Subcutaneous abdominal adipose tissue (tissue), 5 donors: ENCODE measurements around the gene UBA5.
A peak's percentile ranks its signal among the peaks of the same experiment; 100 is the strongest.
"Not testable (repeated sequence)": the region's sequence is repeated elsewhere in the genome, so short reads cannot be mapped to it uniquely, and the experiment has no call there.

Experiments
- H3K27ac ChIP-seq: one replicate; pipeline ENCODE4 v1.7.0; 2013; ENCODE audit warnings: low read depth, mild to moderate bottlenecking, inconsistent platforms, low read length, moderate library complexity
- H3K27me3 ChIP-seq, 5 donors: one replicate each; pipeline ENCODE4 v1.7.0; 2013; ENCODE audit warnings: low read length in 5 of 5, inconsistent platforms in 1 of 5; ENCODE audit not compliant: control insufficient read depth in 5 of 5, insufficient read depth in 4 of 5
- H3K36me3 ChIP-seq, 5 donors: one replicate each; pipeline ENCODE4 v1.7.0; 2013; ENCODE audit warnings: low read length in 5 of 5; ENCODE audit not compliant: control insufficient read depth in 5 of 5, insufficient read depth in 5 of 5
- H3K4me1 ChIP-seq, 5 donors: one replicate each; pipeline ENCODE4 v1.7.0; 2013; ENCODE audit warnings: low read length in 5 of 5, mild to moderate bottlenecking in 3 of 5, moderate library complexity in 1 of 5; ENCODE audit not compliant: control insufficient read depth in 5 of 5, insufficient read depth in 5 of 5
- H3K4me3 ChIP-seq, 5 donors: one replicate each; pipeline ENCODE4 v1.7.0; 2013; ENCODE audit warnings: low read length in 5 of 5, low read depth in 1 of 5
- H3K9ac ChIP-seq, 5 donors: one replicate each; pipeline ENCODE4 v1.7.0; 2013; ENCODE audit warnings: low read length in 5 of 5, mild to moderate bottlenecking in 4 of 5, moderate library complexity in 3 of 5
- H3K9me3 ChIP-seq, 5 donors: one replicate each; pipeline ENCODE4 v1.7.0; 2013; ENCODE audit warnings: low read length in 5 of 5; ENCODE audit not compliant: control insufficient read depth in 5 of 5
- donor health status: healthy.
- donor health status: healthy.
- donor health status: healthy.
- donor health status: healthy.
- donor health status: healthy.

UBA5 gene

GRCh38 chr3:132660052-132660810 is at the start of gene UBA5:
Gene UBA5 (plus strand): TSS chr3:132660329. CDS start chr3:132660538, 209 bp downstream.
- H3K9me3 ChIP-seq, result no peaks in the 10 kb centered on the region
- H3K27ac ChIP-seq, result peak within 1 kb of the TSS; percentile 92
- no peaks in the 10 kb centered on the region for H3K27me3 ChIP-seq
- peaks cover 3 to 49% (median 37%) of the 10 kb centered on the region in 5 donors for H3K4me1 ChIP-seq
- H3K9ac ChIP-seq, result peak within 1 kb of the TSS; percentile 82 to 93 (median 89)
- no peaks in the 10 kb centered on the region for H3K36me3 ChIP-seq
- H3K4me3 ChIP-seq, result peak within 1 kb of the TSS; percentile 77 to 97 (median 92)

- H3K36me3 ChIP-seq, result peaks cover 0 to 15% (median 12%) of the 10 kb centered on the region in 5 donors
- not testable (repeated sequence) for H3K4me1 ChIP-seq, H3K27me3 ChIP-seq
Measured at GRCh38 chr3:132615301-132615700, 44.8 kb upstream of the UBA5 start.

GRCh38 chr3:132615881-132616280 is 44.2 kb upstream of the UBA5 start:
- Histone ChIP-seq H3K27ac (no peak overlapping the region), H3K9ac (no peak overlapping the region), H3K36me3 (peaks cover 0 to 19% (median 12%) of the 10 kb centered on the region in 5 donors), H3K9me3 (peaks cover 0 to 3% (median 0%) of the 10 kb centered on the region in 5 donors), H3K27me3 (no peaks in the 10 kb centered on the region), H3K4me1 (no peaks in the 10 kb centered on the region), H3K4me3 (no peak overlapping the region)

More at GRCh38 chr3:132615301-132615700, 44.8 kb upstream of the UBA5 start:
- H3K4me3 ChIP-seq, H3K9me3 ChIP-seq, H3K27ac ChIP-seq, H3K9ac ChIP-seq: not testable (repeated sequence)

- H3K4me1 ChIP-seq, result no peaks in the 10 kb centered on the region
- peaks cover 0 to 24% (median 18%) of the 10 kb centered on the region in 5 donors for H3K36me3 ChIP-seq
- peaks cover 0 to 8% (median 0%) of the 10 kb centered on the region in 5 donors for H3K9me3 ChIP-seq
- H3K27me3 ChIP-seq, result no peaks in the 10 kb centered on the region
- no peak overlapping the region for H3K27ac ChIP-seq
- no peak overlapping the region for H3K4me3 ChIP-seq
- no peak overlapping the region for H3K9ac ChIP-seq
Measured at GRCh38 chr3:132616780-132617179, 43.3 kb upstream of the UBA5 start.

GRCh38 chr3:132622148-132622547 is 38.0 kb upstream of the UBA5 start:
- Histone ChIP-seq H3K36me3 (peaks cover 13 to 27% (median 24%) of the 10 kb centered on the region in 5 donors), H3K9ac (no peak overlapping the region), H3K4me3 (no peak overlapping the region), H3K27me3 (no peaks in the 10 kb centered on the region), H3K27ac (no peak overlapping the region), H3K4me1 (peaks cover 0 to 6% (median 0%) of the 10 kb centered on the region in 5 donors), H3K9me3 (peaks cover 0 to 8% (median 0%) of the 10 kb centered on the region in 5 donors)

- H3K9ac ChIP-seq, result no peak overlapping the region
- H3K4me1 ChIP-seq, result peaks cover 0 to 6% (median 0%) of the 10 kb centered on the region in 5 donors
- peaks cover 16 to 32% (median 25%) of the 10 kb centered on the region in 5 donors for H3K36me3 ChIP-seq
- H3K9me3 ChIP-seq, result peaks cover 0 to 8% (median 0%) of the 10 kb centered on the region in 5 donors
- no peak overlapping the region for H3K27ac ChIP-seq
- H3K4me3 ChIP-seq, result no peak overlapping the region
- no peaks in the 10 kb centered on the region for H3K27me3 ChIP-seq
Measured at GRCh38 chr3:132622761-132623160, 37.4 kb upstream of the UBA5 start.

- H3K4me3 ChIP-seq, result no peak overlapping the region
- H3K4me1 ChIP-seq, result peaks cover 0 to 11% (median 6%) of the 10 kb centered on the region in 5 donors
- H3K27me3 ChIP-seq, result no peaks in the 10 kb centered on the region
- peaks cover 0 to 8% (median 0%) of the 10 kb centered on the region in 5 donors for H3K9me3 ChIP-seq
- peaks cover 16 to 37% (median 26%) of the 10 kb centered on the region in 5 donors for H3K36me3 ChIP-seq
- no peak overlapping the region for H3K9ac ChIP-seq
- no peak overlapping the region for H3K27ac ChIP-seq
Measured at GRCh38 chr3:132623646-132624045, 36.5 kb upstream of the UBA5 start.

- H3K9ac ChIP-seq, result no peak overlapping the region
- H3K9me3 ChIP-seq, result peaks cover 0 to 8% (median 0%) of the 10 kb centered on the region in 5 donors
- H3K27me3 ChIP-seq, result no peaks in the 10 kb centered on the region
- H3K36me3 ChIP-seq, result peaks cover 16 to 36% (median 26%) of the 10 kb centered on the region in 5 donors
- H3K4me1 ChIP-seq, result peaks cover 0 to 12% (median 6%) of the 10 kb centered on the region in 5 donors
- H3K27ac ChIP-seq, result no peak overlapping the region
- no peak overlapping the region for H3K4me3 ChIP-seq
Measured at GRCh38 chr3:132624790-132625189, 35.3 kb upstream of the UBA5 start.

GRCh38 chr3:132625613-132626012 is 34.5 kb upstream of the UBA5 start:
- Histone ChIP-seq H3K27ac (no peak overlapping the region), H3K36me3 (peaks cover 16 to 32% (median 26%) of the 10 kb centered on the region in 5 donors), H3K9ac (no peak overlapping the region), H3K4me1 (peaks cover 0 to 12% (median 6%) of the 10 kb centered on the region in 5 donors), H3K9me3 (peaks cover 0 to 8% (median 0%) of the 10 kb centered on the region in 5 donors), H3K27me3 (no peaks in the 10 kb centered on the region), H3K4me3 (no peak overlapping the region)

GRCh38 chr3:132626955-132627354 is 33.2 kb upstream of the UBA5 start:
- Histone ChIP-seq H3K9me3 (no peaks in the 10 kb centered on the region), H3K36me3 (peaks cover 16 to 25% (median 23%) of the 10 kb centered on the region in 5 donors), H3K4me1 (peaks cover 0 to 12% (median 6%) of the 10 kb centered on the region in 5 donors), H3K9ac (no peak overlapping the region), H3K4me3 (no peak overlapping the region), H3K27me3 (no peaks in the 10 kb centered on the region), H3K27ac (no peak overlapping the region)
